HG03565 (cell line): ENCODE results near the gene FAXDC2.

Experiments used
- ATAC-seq: cut with Tn5 transposase; IDR thresholded peaks from one replicate; pipeline ENCODE4 v1.9.1; 2021; ENCODE audit warnings: mild to moderate bottlenecking, moderate library complexity; ENCODE audit not compliant: unreplicated experiment

FAXDC2 gene

GRCh38 chr5:154800582-154800981, 49.8 kb downstream of the FAXDC2 start:
- ATAC-seq: no peak

- ATAC-seq: no peak
Observed at GRCh38 chr5:154797762-154798161, 52.6 kb downstream of the FAXDC2 start.

- no peak for ATAC-seq
Observed at GRCh38 chr5:154795235-154795596, 55.2 kb downstream of the FAXDC2 start.

GRCh38 chr5:154794525-154795234, 55.7 kb downstream of the FAXDC2 start:
- no peak for ATAC-seq

- no peak for ATAC-seq
Observed at GRCh38 chr5:154793599-154794524, 56.5 kb downstream of the FAXDC2 start.

- no peak for ATAC-seq
Observed at GRCh38 chr5:154791535-154791934, 58.9 kb downstream of the FAXDC2 start.

GRCh38 chr5:154788212-154788611, 62.2 kb downstream of the FAXDC2 start:
- no peak for ATAC-seq

- no peak for ATAC-seq
Observed at GRCh38 chr5:154786414-154786813, 64.0 kb downstream of the FAXDC2 start.

GRCh38 chr5:154784856-154785255, 65.5 kb downstream of the FAXDC2 start:
- no peak for ATAC-seq

- peak; percentile 48 for ATAC-seq
Observed at GRCh38 chr5:154783774-154784460, 66.5 kb downstream of the FAXDC2 start.

GRCh38 chr5:154782812-154783592, 67.4 kb downstream of the FAXDC2 start:
- ATAC-seq: no peak

- no peak for ATAC-seq
Observed at GRCh38 chr5:154782326-154782725, 68.1 kb downstream of the FAXDC2 start.

GRCh38 chr5:154780128-154780527, 70.3 kb downstream of the FAXDC2 start:
- no peak for ATAC-seq

- ATAC-seq: no peak
Observed at GRCh38 chr5:154779105-154779504, 71.3 kb downstream of the FAXDC2 start.

GRCh38 chr5:154778534-154778933, 71.9 kb downstream of the FAXDC2 start:
- ATAC-seq: no peak

- no peak for ATAC-seq
Observed at GRCh38 chr5:154776167-154776566, 74.2 kb downstream of the FAXDC2 start.

GRCh38 chr5:154773326-154773725, 77.1 kb downstream of the FAXDC2 start:
- ATAC-seq: no peak

- ATAC-seq: no peak
Observed at GRCh38 chr5:154771383-154771901, 79.0 kb downstream of the FAXDC2 start.

GRCh38 chr5:154770111-154770510, 80.3 kb downstream of the FAXDC2 start:
- ATAC-seq: no peak
